NCI-H526 (cell line): ENCODE results near the gene SPRED2.

Source experiments
- DNase-seq, 2 experiments: peaks; one replicate each; lab custom pipeline; 2025; lab: John Stamatoyannopoulos, UW

Gene SPRED2

GRCh38 chr2:65415091-65415490 is 17.3 kb downstream of the SPRED2 start:
- DNase-seq: no peak

DNA sequence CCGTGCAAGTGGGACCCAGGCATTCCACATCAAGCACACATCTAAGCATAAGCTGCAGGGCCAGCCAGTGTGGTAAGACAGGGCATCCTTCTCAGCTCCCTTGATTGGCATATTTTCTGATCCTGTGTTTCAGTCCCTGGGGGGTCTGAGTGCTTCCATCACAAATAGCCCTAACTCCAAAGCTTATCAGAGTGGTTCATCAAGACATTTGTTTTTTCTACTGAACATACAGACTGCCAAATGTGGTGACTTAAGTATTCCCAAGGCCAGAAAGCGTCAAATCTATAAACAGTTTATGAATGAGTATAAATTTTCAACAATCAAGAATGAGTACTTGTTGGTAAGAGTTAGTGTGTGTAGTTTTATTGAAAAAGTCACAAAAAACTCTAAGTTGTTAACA is 18.8 kb downstream of the SPRED2 start:
- no peak for DNase-seq

- DNase-seq: no peak
These were observed 19.3 kb downstream of the SPRED2 start for GRCh38 chr2:65413106-65413505.

- DNase-seq: peak in 1 of 2 experiments; percentile 9
These were observed 21.2 kb downstream of the SPRED2 start for GRCh38 chr2:65411056-65411795.

DNA sequence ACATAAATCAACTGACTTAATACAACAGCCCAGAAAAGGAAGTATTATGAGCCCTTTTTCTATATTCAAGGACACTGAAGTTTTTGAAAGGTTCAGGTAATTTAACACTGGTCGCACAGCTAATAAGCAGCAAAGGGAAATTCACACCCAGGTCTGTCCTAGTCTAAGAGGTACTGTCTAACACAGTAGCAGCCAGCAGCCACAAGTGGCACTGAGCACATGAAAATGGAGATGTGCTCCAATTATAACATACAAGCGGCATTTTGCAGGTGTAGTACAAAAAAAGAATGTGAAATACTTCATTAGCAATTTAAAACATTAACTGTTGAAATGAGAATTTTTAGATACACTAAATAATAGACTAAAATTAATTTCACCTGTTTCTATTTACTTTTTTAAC is 23.4 kb downstream of the SPRED2 start:
- no peak for DNase-seq

DNA sequence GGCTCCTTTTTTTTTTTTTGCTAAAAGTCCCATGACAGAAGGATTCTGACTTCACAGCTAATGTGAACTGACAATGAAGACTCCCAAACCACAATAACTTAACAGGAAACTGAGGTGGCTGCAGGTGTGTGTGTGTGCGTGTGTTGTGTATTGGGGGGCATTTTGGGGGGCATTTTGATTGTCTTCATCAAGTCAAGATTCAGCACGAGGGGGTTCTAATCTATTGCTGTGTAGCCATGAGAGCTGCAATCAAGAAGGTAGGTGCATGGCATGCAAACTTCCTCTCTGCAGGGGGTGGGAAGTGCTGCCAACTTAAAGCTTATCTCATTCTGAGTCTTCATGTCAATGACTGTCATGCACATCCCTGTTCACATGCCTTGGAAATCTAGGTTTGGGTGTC is 25.2 kb downstream of the SPRED2 start:
- no peak for DNase-seq

GRCh38 chr2:65404988-65405697 is 27.3 kb downstream of the SPRED2 start:
- no peak for DNase-seq

- no peak for DNase-seq
These were observed 28.9 kb downstream of the SPRED2 start for GRCh38 chr2:65403529-65403915.

DNA sequence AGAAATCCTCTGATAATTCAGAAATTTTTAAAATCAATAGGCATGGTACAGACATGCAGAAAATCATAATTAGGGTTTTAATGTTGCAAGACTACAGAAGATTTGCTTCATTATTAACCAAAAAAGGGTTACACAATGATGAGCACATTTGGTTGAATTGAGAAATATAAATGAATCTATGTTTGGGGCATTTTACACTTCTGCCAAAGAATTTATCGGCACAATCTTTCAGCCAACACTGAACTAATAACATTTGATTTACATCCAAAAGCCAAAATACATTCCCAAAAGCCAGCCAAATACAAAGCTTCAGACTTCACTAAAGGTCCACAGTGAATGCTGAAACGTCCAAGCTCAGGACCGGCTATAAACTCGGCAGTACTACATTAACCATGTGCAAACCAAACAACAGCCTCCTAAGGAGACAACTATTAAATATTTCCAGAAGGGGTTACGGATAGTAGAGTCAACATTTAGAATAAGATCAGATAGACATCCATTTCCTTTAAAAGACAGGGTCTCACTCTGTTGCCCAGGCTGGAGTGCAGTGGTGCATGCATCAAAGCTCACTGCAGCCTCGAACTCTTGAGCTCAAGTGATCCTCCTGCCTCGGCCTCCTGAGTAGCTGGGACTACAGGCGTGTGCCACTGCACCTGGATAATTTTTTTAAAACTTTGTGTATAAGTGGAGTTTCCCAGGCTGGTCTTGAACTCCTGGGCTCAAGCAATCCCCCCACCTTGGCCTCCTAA is 29.4 kb downstream of the SPRED2 start:
- no peak for DNase-seq

GRCh38 chr2:65402323-65402722 is 30.1 kb downstream of the SPRED2 start:
- DNase-seq: no peak

DNA sequence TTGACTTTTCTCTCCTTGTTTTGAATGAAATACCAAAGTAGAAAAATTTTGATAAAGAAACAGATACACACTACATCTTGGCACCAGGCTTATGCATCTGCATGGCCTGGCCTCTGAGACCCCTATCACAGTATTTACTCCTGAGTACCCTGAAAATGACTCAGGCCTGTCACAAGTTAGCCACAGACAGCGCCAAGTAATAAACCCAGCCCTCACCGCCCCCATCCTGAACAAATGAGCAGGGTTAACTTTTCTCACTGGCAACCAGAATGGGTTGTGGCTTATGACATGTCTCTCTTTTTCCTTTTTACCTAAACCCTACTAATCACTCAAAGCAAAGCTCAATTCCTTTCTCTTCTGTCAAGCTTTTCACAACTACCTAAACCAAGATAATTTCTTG is 35.3 kb downstream of the SPRED2 start:
- DNase-seq: no peak

DNA sequence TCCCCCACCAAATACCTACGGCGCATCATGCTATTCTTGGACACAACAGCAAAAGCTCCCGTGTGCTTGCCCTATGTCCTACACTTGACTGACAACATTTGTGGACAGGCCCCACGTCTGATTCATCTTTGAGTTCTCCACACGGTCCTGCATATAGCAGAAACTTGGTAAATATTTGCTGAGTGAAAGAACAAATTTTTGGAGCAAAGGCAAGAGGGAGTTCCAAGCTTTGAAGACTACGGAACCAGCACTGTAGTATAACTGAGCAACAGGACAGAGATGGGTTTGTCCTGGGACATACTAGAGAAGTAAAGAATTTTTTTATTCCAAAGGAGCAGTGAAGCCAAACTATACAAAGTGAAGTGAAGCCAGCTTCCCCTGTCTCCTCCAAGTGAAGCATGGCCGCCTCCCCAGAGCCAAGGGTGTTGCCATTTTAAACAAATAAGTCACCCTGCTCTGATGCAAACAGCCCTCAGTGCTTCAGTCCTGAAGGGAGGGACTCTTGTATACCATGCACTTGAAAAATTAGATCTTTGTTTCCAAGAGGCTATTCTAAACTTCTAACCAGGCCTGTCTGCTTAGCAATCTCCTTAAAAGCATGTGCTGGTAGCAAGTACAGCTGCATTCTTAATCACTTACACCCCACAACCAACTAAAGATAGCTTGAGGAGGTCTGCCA is 35.9 kb downstream of the SPRED2 start:
- DNase-seq: no peak

GRCh38 chr2:65395621-65396347 is 36.6 kb downstream of the SPRED2 start:
- DNase-seq: no peak

- no peak for DNase-seq
These were observed 38.5 kb downstream of the SPRED2 start for GRCh38 chr2:65393743-65394422.

DNA sequence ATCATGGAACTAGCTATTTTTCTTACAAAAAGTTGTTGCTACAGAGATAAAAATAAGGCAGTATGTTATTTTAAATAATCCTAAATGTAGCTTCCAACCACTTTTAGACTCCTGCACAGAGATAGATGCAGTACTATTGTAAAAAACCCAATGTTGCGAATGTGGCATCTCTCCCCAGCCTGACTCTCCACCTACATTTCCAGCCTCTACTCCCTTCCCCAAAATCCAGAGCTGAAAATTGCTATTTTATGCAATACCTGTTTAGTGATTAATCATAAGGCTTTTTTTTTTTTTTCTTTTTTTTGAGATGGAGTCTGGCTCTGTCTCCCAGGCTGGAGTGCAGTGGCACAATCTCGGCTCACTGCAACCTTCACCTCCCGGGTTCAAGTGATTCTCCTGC is 39.4 kb downstream of the SPRED2 start:
- DNase-seq: no peak

- no peak for DNase-seq
These were observed 39.8 kb downstream of the SPRED2 start for GRCh38 chr2:65392609-65393008.

DNA sequence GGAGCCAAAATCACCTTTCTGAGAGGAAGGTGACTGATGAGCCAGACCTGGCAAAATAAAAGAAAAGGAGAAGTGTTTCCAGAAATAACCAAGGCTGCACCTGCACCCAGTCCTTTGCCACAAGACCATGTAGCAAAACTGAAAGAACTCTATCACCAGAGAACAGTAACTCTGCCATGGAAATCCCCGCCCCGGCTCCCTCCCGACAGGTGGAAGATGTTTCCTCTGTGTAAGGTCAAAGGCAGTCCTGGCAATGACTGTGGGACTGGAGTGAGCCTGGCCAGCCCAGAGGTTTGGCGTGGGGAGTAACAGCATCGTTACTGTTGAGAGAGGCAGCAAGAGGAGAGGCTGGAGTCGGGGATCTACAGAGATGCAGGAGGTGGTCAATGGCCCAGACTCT is 42.3 kb downstream of the SPRED2 start:
- DNase-seq: no peak

DNA sequence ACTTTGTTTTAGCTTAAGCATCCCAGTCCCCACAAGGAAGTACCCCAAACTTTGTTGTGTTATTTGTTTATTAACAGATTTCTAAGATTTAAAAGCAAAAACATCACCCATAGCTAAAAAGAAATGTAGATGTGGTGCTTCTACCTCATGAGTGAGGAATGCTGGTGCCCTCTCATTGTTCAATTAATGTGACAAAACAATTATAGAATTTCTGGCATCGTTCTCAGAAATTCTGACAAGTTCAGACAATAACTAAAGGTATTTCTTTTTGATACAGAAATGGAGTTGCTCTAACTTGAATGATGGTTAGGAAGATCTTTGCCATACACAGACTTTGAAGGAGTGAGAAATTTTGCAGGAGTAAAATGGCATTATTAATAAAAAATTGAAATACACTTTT is 42.9 kb downstream of the SPRED2 start:
- no peak for DNase-seq

GRCh38 chr2:65388596-65389390 is 43.6 kb downstream of the SPRED2 start:
- DNase-seq: no peak

- no peak for DNase-seq
These were observed 44.3 kb downstream of the SPRED2 start for GRCh38 chr2:65388051-65388531.
